Measurements from ENCODE around the gene FCN2.

Gene FCN2

GRCh38 chr9:134887686-134888602 is 7.3 kb downstream of the FCN2 start:
- DNase-seq (ENCODE audit: low spot score) = no peak

- no peak for DNase-seq (ENCODE audit: low spot score)
These were observed 8.1 kb downstream of the FCN2 start for GRCh38 chr9:134888603-134889190.

- DNase-seq (ENCODE audit: low spot score) = no peak
These were observed 9.0 kb downstream of the FCN2 start for GRCh38 chr9:134889386-134890154.

- no peak for DNase-seq (ENCODE audit: low spot score)
These were observed 9.5 kb downstream of the FCN2 start for GRCh38 chr9:134890155-134890495.

- no peak for DNase-seq (ENCODE audit: low spot score)
These were observed 10.4 kb downstream of the FCN2 start for GRCh38 chr9:134891053-134891452.

GRCh38 chr9:134891713-134892112 is 11.1 kb downstream of the FCN2 start:
- no peak for DNase-seq (ENCODE audit: low spot score)

GRCh38 chr9:134892221-134892620 is 11.6 kb downstream of the FCN2 start:
- DNase-seq (ENCODE audit: low spot score) = no peak

- no peak for DNase-seq (ENCODE audit: low spot score)
These were observed 12.3 kb downstream of the FCN2 start for GRCh38 chr9:134892820-134893420.

- no peak for DNase-seq (ENCODE audit: low spot score)
These were observed 13.7 kb downstream of the FCN2 start for GRCh38 chr9:134894136-134894860.

GRCh38 chr9:134895097-134895496 is 14.5 kb downstream of the FCN2 start:
- no peak for DNase-seq (ENCODE audit: low spot score)

GRCh38 chr9:134895567-134895907 is 14.9 kb downstream of the FCN2 start:
- DNase-seq (ENCODE audit: low spot score) = no peak

- no peak for DNase-seq (ENCODE audit: low spot score)
These were observed 15.6 kb downstream of the FCN2 start for GRCh38 chr9:134895908-134896833.

GRCh38 chr9:134896834-134897583 is 16.4 kb downstream of the FCN2 start:
- no peak for DNase-seq (ENCODE audit: low spot score)

GRCh38 chr9:134897584-134898170 is 17.1 kb downstream of the FCN2 start:
- no peak for DNase-seq (ENCODE audit: low spot score)

- no peak for DNase-seq (ENCODE audit: low spot score)
These were observed 17.7 kb downstream of the FCN2 start for GRCh38 chr9:134898319-134898718.

GRCh38 chr9:134899168-134899567 is 18.6 kb downstream of the FCN2 start:
- DNase-seq (ENCODE audit: low spot score) = no peak

GRCh38 chr9:134899818-134900217 is 19.2 kb downstream of the FCN2 start:
- DNase-seq (ENCODE audit: low spot score) = no peak

GRCh38 chr9:134902936-134903335 is 22.3 kb downstream of the FCN2 start:
- DNase-seq (ENCODE audit: low spot score) = no peak

Data from SK-N-DZ (cell line).